ENCODE measurements around the gene PHF21B.

DNA sequence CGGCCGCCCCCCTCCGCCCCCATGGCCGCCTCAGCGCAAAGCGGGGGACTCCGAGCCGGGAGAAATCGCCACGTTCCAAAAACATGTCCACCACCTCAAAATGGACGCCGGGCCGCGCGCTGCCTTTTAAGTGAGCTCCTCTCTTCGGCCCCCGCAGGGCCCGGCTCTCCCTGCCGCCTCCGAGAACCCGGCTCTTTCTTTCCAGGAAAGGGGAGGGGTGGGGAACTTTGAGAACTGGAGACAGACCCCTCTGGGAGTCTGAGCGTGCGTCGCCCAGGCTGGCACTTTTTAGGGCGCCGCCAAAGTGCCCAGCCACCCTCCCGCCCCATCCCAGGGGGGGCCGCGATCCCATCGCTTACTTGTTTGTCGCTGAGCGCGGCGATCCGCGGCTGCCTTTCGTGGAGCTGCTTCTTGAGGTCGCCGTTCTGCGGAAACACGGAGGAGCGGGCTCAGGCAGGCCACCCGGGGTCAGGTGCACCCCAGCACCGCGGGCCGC is 1.6 kb downstream of the PHF21B start:
- TF ChIP-seq, protein P1, sequence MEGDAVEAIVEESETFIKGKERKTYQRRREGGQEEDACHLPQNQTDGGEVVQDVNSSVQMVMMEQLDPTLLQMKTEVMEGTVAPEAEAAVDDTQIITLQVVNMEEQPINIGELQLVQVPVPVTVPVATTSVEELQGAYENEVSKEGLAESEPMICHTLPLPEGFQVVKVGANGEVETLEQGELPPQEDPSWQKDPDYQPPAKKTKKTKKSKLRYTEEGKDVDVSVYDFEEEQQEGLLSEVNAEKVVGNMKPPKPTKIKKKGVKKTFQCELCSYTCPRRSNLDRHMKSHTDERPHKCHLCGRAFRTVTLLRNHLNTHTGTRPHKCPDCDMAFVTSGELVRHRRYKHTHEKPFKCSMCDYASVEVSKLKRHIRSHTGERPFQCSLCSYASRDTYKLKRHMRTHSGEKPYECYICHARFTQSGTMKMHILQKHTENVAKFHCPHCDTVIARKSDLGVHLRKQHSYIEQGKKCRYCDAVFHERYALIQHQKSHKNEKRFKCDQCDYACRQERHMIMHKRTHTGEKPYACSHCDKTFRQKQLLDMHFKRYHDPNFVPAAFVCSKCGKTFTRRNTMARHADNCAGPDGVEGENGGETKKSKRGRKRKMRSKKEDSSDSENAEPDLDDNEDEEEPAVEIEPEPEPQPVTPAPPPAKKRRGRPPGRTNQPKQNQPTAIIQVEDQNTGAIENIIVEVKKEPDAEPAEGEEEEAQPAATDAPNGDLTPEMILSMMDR (IDR thresholded peaks at IDR 0.05), result no peak
- TF ChIP-seq POLR2A (IDR thresholded peaks at IDR 0.05), result no peak

Data from uterus (tissue), 2 donors.